ENCODE measurements around the gene NCAPD2. TPM values are rescaled to one million over a fixed set of nuclear protein-coding genes. Genes with fewer than 3 reads are reported as not detected.

The NCAPD2 gene
- total RNA-seq, 2 donors from 2014 or later = 90.3 to 150 TPM

- peak overlapping the region; percentile 46 for H3K27ac Mint-ChIP-seq
Measured at GRCh38 chr12:6562881-6563280, 69.0 kb downstream of the NCAPD2 start.

GRCh38 chr12:6563448-6564050 lies 69.6 kb downstream of the NCAPD2 start:
- H3K36me3 ChIP-seq (ENCODE audit: control insufficient read depth, insufficient read depth, low read length) = peaks cover 76% of the 10 kb centered on the region
- Mint-ChIP-seq H3K4me3 (no peak overlapping the region), H3K9me3 (no peaks in the 10 kb centered on the region), H3K27ac (peak overlapping the region; percentile 46), H3K27me3 (ENCODE audit: insufficient read depth) (peaks cover 1% of the 10 kb centered on the region), H3K4me1 (peaks cover 8% of the 10 kb centered on the region), H3K36me3 (ENCODE audit: low read depth) (peaks cover 84% of the 10 kb centered on the region)
- H3K9ac ChIP-seq (ENCODE audit: extremely low read depth, low read length, poor library complexity, severe bottlenecking) = no peak overlapping the region
- peak; percentile 93 for DNase-seq
- TF ChIP-seq CTCF (conservative IDR thresholded peaks at IDR 0.05) = peak; percentile 100
- no peak overlapping the region for H3K4me3 ChIP-seq (ENCODE audit: low read length)
- no peaks in the 10 kb centered on the region for H3K4me1 ChIP-seq (ENCODE audit: control insufficient read depth, insufficient read depth, low read length)
- H3K27ac ChIP-seq (ENCODE audit: low read depth, low read length) = no peak overlapping the region
- no peaks in the 10 kb centered on the region for H3K27me3 ChIP-seq (ENCODE audit: control insufficient read depth, insufficient read depth, low read length, poor library complexity, severe bottlenecking)
- WGBS, 2 experiments (ENCODE audit: insufficient coverage in 1 of 2, insufficient read length in 1 of 2) = 85 to 90% methylated on average over 5 to 8 of the region's 8 CpGs
- no peaks in the 10 kb centered on the region for H3K9me3 ChIP-seq (ENCODE audit: control insufficient read depth, low read length)

More at GRCh38 chr12:6562881-6563280, 69.0 kb downstream of the NCAPD2 start:
- Mint-ChIP-seq H3K27me3 (ENCODE audit: insufficient read depth) (no peaks in the 10 kb centered on the region), H3K4me1 (peaks cover 7% of the 10 kb centered on the region), H3K4me3 (no peak overlapping the region), H3K36me3 (ENCODE audit: low read depth) (peaks cover 89% of the 10 kb centered on the region), H3K9me3 (no peaks in the 10 kb centered on the region)
- no peak for DNase-seq
- Histone ChIP-seq H3K27ac (ENCODE audit: low read depth, low read length) (no peak overlapping the region), H3K9ac (ENCODE audit: extremely low read depth, low read length, poor library complexity, severe bottlenecking) (no peak overlapping the region), H3K4me3 (ENCODE audit: low read length) (no peak overlapping the region), H3K9me3 (ENCODE audit: control insufficient read depth, low read length) (no peaks in the 10 kb centered on the region), H3K4me1 (ENCODE audit: control insufficient read depth, insufficient read depth, low read length) (no peaks in the 10 kb centered on the region), H3K36me3 (ENCODE audit: control insufficient read depth, insufficient read depth, low read length) (peaks cover 78% of the 10 kb centered on the region), H3K27me3 (ENCODE audit: control insufficient read depth, insufficient read depth, low read length, poor library complexity, severe bottlenecking) (no peaks in the 10 kb centered on the region)
- TF ChIP-seq CTCF (conservative IDR thresholded peaks at IDR 0.05) = no peak
- 96 to 100% methylated on average over 6 to 10 of the region's 10 CpGs for WGBS, 2 experiments (ENCODE audit: insufficient coverage in 1 of 2, insufficient read length in 1 of 2)

- Histone ChIP-seq H3K27me3 (ENCODE audit: control insufficient read depth, insufficient read depth, low read length, poor library complexity, severe bottlenecking) (no peaks in the 10 kb centered on the region), H3K9me3 (ENCODE audit: control insufficient read depth, low read length) (no peaks in the 10 kb centered on the region), H3K4me1 (ENCODE audit: control insufficient read depth, insufficient read depth, low read length) (no peaks in the 10 kb centered on the region), H3K36me3 (ENCODE audit: control insufficient read depth, insufficient read depth, low read length) (peaks cover 70% of the 10 kb centered on the region), H3K27ac (ENCODE audit: low read depth, low read length) (no peak overlapping the region), H3K9ac (ENCODE audit: extremely low read depth, low read length, poor library complexity, severe bottlenecking) (peak overlapping the region; percentile 73), H3K4me3 (ENCODE audit: low read length) (peak overlapping the region; percentile 92)
- no peak for TF ChIP-seq CTCF (conservative IDR thresholded peaks at IDR 0.05)
- peaks cover 73% of the 10 kb centered on the region for H3K36me3 Mint-ChIP-seq (ENCODE audit: low read depth)
- peaks cover 20% of the 10 kb centered on the region for H3K4me1 Mint-ChIP-seq
- peaks cover 1% of the 10 kb centered on the region for H3K27me3 Mint-ChIP-seq (ENCODE audit: insufficient read depth)
- peak overlapping the region; percentile 97 for H3K4me3 Mint-ChIP-seq
- WGBS, 2 experiments (ENCODE audit: insufficient coverage in 1 of 2, insufficient read length in 1 of 2) = 56 to 66% methylated on average over 7 to 8 of the region's 8 CpGs
- no peaks in the 10 kb centered on the region for H3K9me3 Mint-ChIP-seq
- peak overlapping the region; percentile 99 for H3K27ac Mint-ChIP-seq
- no peak for DNase-seq
Measured at GRCh38 chr12:6567112-6567670, 73.3 kb downstream of the NCAPD2 start.
